Mesendoderm (in vitro differentiated cells): ENCODE data around the gene FAM161A.
"Not testable (repeated sequence)": the region's sequence is repeated elsewhere in the genome, so short reads cannot be mapped to it uniquely, and the experiment has no call there.

Experiments used
- DNase-seq: peaks from one replicate; pipeline ENCODE4 v3.0.0; 2013
- H2AK5ac ChIP-seq: 2 replicates; pipeline ENCODE4 v1.6.1; 2013; ENCODE audit warnings: low read length, inconsistent platforms
- H2BK120ac ChIP-seq: 2 replicates; pipeline ENCODE4 v1.6.1; 2013; ENCODE audit warnings: low read depth, mild to moderate bottlenecking, low read length, moderate library complexity, mixed read lengths
- H2BK15ac ChIP-seq: replicated peaks from 2 replicates; pipeline ENCODE4 v1.6.1; 2013; ENCODE audit warnings: low read depth, mild to moderate bottlenecking, moderate library complexity
- H2BK5ac ChIP-seq: 2 replicates; pipeline ENCODE4 v1.6.1; 2013; ENCODE audit warnings: low read length, inconsistent platforms
- H3K18ac ChIP-seq: 2 replicates; pipeline ENCODE4 v1.6.1; 2013; ENCODE audit warnings: mild to moderate bottlenecking, low read length, mixed read lengths
- H3K23ac ChIP-seq: one replicate; pipeline ENCODE4 v1.6.1; 2013; ENCODE audit warnings: low read length
- H3K27ac ChIP-seq: 2 replicates; pipeline ENCODE4 v1.5.1; 2013; ENCODE audit warnings: low read depth, mild to moderate bottlenecking, inconsistent platforms, low read length, moderate library complexity
- H3K27me3 ChIP-seq: 2 replicates; pipeline ENCODE4 v1.6.1; 2013; ENCODE audit warnings: low read length, control low read depth, mild to moderate bottlenecking, inconsistent platforms; ENCODE audit not compliant: insufficient read depth, poor library complexity
- H3K36me3 ChIP-seq: 2 replicates; pipeline ENCODE4 v1.6.1; 2013; ENCODE audit warnings: low read length, inconsistent platforms; ENCODE audit not compliant: control insufficient read depth, insufficient read depth
- H3K4ac ChIP-seq: one replicate; pipeline ENCODE4 v1.6.1; 2013; ENCODE audit warnings: low read depth, mild to moderate bottlenecking, low read length, moderate library complexity
- H3K4me1 ChIP-seq: 2 replicates; pipeline ENCODE4 v1.6.1; 2013; ENCODE audit warnings: low read depth, low read length, inconsistent platforms; ENCODE audit not compliant: control insufficient read depth
- H3K4me2 ChIP-seq: 2 replicates; pipeline ENCODE4 v1.6.1; 2013; ENCODE audit warnings: low read length
- H3K4me3 ChIP-seq: 2 replicates; pipeline ENCODE4 v1.5.1; 2013; ENCODE audit warnings: mild to moderate bottlenecking, low read length
- H3K56ac ChIP-seq: one replicate; pipeline ENCODE4 v1.6.1; 2013; ENCODE audit warnings: low read length
- H3K79me1 ChIP-seq: 2 replicates; pipeline ENCODE4 v1.6.1; 2013; ENCODE audit warnings: low read length, inconsistent platforms
- H3K79me2 ChIP-seq: 2 replicates; pipeline ENCODE4 v1.6.1; 2013; ENCODE audit warnings: mild to moderate bottlenecking, low read length; ENCODE audit not compliant: control insufficient read depth, insufficient read depth
- H3K9ac ChIP-seq: 2 replicates; pipeline ENCODE4 v1.6.1; 2013; ENCODE audit warnings: low read length, inconsistent platforms
- H4K5ac ChIP-seq: one replicate; pipeline ENCODE4 v1.6.1; 2013; ENCODE audit warnings: low read length
- H4K8ac ChIP-seq: one replicate; pipeline ENCODE4 v1.6.1; 2013; ENCODE audit warnings: low read depth, mild to moderate bottlenecking, control low read depth, low read length, moderate library complexity
- WGBS: extraction: QIAGEN DNeasy Blood & Tissue Kit; methylation state at CpG from one replicate; pipeline ENCODE4 v1.1.7; 2013; ENCODE audit warnings: low lambda C conversion rate, missing lambda C conversion rate; ENCODE audit not compliant: insufficient coverage; ENCODE audit errors: extremely low coverage; 5-methylcytosine and 5-hydroxymethylcytosine counted together

FAM161A gene

GRCh38 chr2:61876400-61876799 lies 22.5 kb upstream of the FAM161A start:
- Histone ChIP-seq H2BK15ac (no peak overlapping the region), H4K5ac (no peak overlapping the region), H3K79me1 (peaks cover 3% of the 10 kb centered on the region), H3K23ac (no peak overlapping the region), H3K4me1 (no peaks in the 10 kb centered on the region), H3K27me3 (no peaks in the 10 kb centered on the region), H3K79me2 (no peaks in the 10 kb centered on the region), H3K4me3 (no peak overlapping the region), H3K9ac (no peak overlapping the region), H2AK5ac (no peak overlapping the region), H4K8ac (no peak overlapping the region), H3K18ac (no peak overlapping the region), H3K4me2 (no peak overlapping the region), H3K56ac (no peak overlapping the region), H2BK120ac (no peak overlapping the region), H3K4ac (no peak overlapping the region), H3K36me3 (peaks cover 17% of the 10 kb centered on the region), H2BK5ac (no peak overlapping the region), H3K27ac (no peak overlapping the region)
- no peak for DNase-seq
- no CpG with 5 or more reads among the region's 1 CpG for WGBS

GRCh38 chr2:61866482-61867089 lies 12.7 kb upstream of the FAM161A start:
- H3K27me3 ChIP-seq, H4K5ac ChIP-seq, H2BK5ac ChIP-seq, H3K79me1 ChIP-seq, H3K27ac ChIP-seq, H2AK5ac ChIP-seq, H4K8ac ChIP-seq, H3K4me2 ChIP-seq, H3K18ac ChIP-seq, H3K23ac ChIP-seq, H3K9ac ChIP-seq, H3K56ac ChIP-seq, H2BK120ac ChIP-seq, H2BK15ac ChIP-seq, H3K4me1 ChIP-seq, H3K4me3 ChIP-seq, H3K79me2 ChIP-seq, H3K4ac ChIP-seq, DNase-seq: not testable (repeated sequence)
- no CpG with 5 or more reads among the region's 14 CpGs for WGBS
- peaks cover 11% of the 10 kb centered on the region for H3K36me3 ChIP-seq

GRCh38 chr2:61862085-61862484 lies 8.2 kb upstream of the FAM161A start:
- H2BK120ac ChIP-seq, result no peak overlapping the region
- H3K4me3 ChIP-seq, result no peak overlapping the region
- H3K9ac ChIP-seq, result no peak overlapping the region
- H3K4me1 ChIP-seq, result no peaks in the 10 kb centered on the region
- no peak overlapping the region for H2BK15ac ChIP-seq
- no peak overlapping the region for H2BK5ac ChIP-seq
- no peak overlapping the region for H3K4ac ChIP-seq
- H3K79me1 ChIP-seq, result no peaks in the 10 kb centered on the region
- H3K23ac ChIP-seq, result no peak overlapping the region
- H3K56ac ChIP-seq, result no peak overlapping the region
- H3K27me3 ChIP-seq, result no peaks in the 10 kb centered on the region
- DNase-seq, result no peak
- no peak overlapping the region for H3K4me2 ChIP-seq
- H3K27ac ChIP-seq, result no peak overlapping the region
- no CpG with 5 or more reads among the region's 5 CpGs for WGBS
- no peak overlapping the region for H2AK5ac ChIP-seq
- H4K5ac ChIP-seq, result no peak overlapping the region
- H3K18ac ChIP-seq, result no peak overlapping the region
- H3K79me2 ChIP-seq, result no peaks in the 10 kb centered on the region
- H3K36me3 ChIP-seq, result peaks cover 4% of the 10 kb centered on the region
- no peak overlapping the region for H4K8ac ChIP-seq

GRCh38 chr2:61857224-61857623 lies 3.4 kb upstream of the FAM161A start:
- H3K4me3 ChIP-seq, result no peak overlapping the region
- no peak overlapping the region for H2BK120ac ChIP-seq
- H3K23ac ChIP-seq, result no peak overlapping the region
- H3K79me1 ChIP-seq, result no peaks in the 10 kb centered on the region
- no peaks in the 10 kb centered on the region for H3K36me3 ChIP-seq
- no peak overlapping the region for H3K4me2 ChIP-seq
- no peak overlapping the region for H3K9ac ChIP-seq
- H2AK5ac ChIP-seq, result no peak overlapping the region
- H3K4ac ChIP-seq, result no peak overlapping the region
- H2BK15ac ChIP-seq, result no peak overlapping the region
- no peak for DNase-seq
- H3K56ac ChIP-seq, result no peak overlapping the region
- no peak overlapping the region for H3K18ac ChIP-seq
- no peak overlapping the region for H4K8ac ChIP-seq
- H3K79me2 ChIP-seq, result no peaks in the 10 kb centered on the region
- H4K5ac ChIP-seq, result no peak overlapping the region
- H3K27ac ChIP-seq, result no peak overlapping the region
- H2BK5ac ChIP-seq, result no peak overlapping the region
- no peaks in the 10 kb centered on the region for H3K4me1 ChIP-seq
- no CpG with 5 or more reads among the region's 3 CpGs for WGBS
- H3K27me3 ChIP-seq, result no peaks in the 10 kb centered on the region

GRCh38 chr2:61855318-61855613 lies 1.4 kb upstream of the FAM161A start:
- peak overlapping the region; percentile 78 for H3K9ac ChIP-seq
- no peak overlapping the region for H3K23ac ChIP-seq
- H2AK5ac ChIP-seq, result no peak overlapping the region
- no peak overlapping the region for H3K27ac ChIP-seq
- no peaks in the 10 kb centered on the region for H3K79me2 ChIP-seq
- DNase-seq, result no peak
- H3K4ac ChIP-seq, result no peak overlapping the region
- no peaks in the 10 kb centered on the region for H3K79me1 ChIP-seq
- no peak overlapping the region for H2BK5ac ChIP-seq
- H3K18ac ChIP-seq, result no peak overlapping the region
- no peak overlapping the region for H2BK120ac ChIP-seq
- H3K36me3 ChIP-seq, result no peaks in the 10 kb centered on the region
- H4K5ac ChIP-seq, result no peak overlapping the region
- H3K4me3 ChIP-seq, result no peak overlapping the region
- no peaks in the 10 kb centered on the region for H3K27me3 ChIP-seq
- H4K8ac ChIP-seq, result no peak overlapping the region
- no peaks in the 10 kb centered on the region for H3K4me1 ChIP-seq
- H3K4me2 ChIP-seq, result peak overlapping the region; percentile 93
- no CpG with 5 or more reads among the region's 9 CpGs for WGBS
- peak overlapping the region; percentile 92 for H3K56ac ChIP-seq
- no peak overlapping the region for H2BK15ac ChIP-seq
